Measurements from ENCODE around the gene NT5M.
A peak's percentile ranks its signal among the peaks of the same experiment; 100 is the strongest.
"Not testable (repeated sequence)": the region's sequence is repeated elsewhere in the genome, so short reads cannot be mapped to it uniquely, and the experiment has no call there.

The NT5M gene

DNA sequence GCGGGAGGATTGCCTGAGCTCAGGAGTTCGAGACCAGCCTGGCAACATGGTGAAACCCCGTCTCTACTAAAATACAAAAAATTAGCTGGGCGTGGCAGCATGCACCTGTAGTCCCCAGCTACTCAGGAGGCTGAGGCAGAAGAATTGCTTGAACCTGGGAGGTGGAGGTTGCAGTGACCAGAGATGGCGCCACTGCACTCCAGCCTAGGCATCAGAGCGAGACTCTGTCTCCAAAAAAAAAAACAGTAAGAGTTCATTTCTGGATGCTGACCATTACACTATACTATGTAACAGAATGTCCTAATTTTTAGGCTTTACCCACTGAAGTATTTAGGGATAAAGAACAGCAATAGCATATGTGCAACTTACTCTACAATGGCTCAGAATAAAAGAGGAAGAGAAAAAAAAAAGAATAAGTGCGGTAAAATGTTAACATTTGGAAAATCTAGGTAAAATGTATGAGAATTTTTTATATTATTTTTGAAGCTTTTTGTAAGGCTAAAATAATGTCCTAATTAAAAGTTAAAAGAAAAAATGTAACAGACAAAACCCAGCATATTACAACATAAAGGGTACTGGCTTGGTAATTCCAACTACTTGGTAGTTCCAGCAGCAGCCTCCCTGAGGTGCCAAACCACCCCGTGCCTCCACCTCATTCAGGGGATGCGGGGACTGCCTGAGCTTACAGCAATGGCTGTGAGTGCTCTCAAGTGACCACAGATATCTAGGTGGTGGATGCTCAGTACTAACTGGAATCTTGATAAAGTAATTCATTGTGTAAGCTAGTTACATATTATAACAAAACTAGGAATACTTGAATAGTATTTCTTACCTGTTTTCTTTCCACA is 33.0 kb upstream of the NT5M start:
- no peaks in the 10 kb centered on the region for H3K9me3 ChIP-seq (ENCODE audit: insufficient read depth, low read depth, low read length)

DNA sequence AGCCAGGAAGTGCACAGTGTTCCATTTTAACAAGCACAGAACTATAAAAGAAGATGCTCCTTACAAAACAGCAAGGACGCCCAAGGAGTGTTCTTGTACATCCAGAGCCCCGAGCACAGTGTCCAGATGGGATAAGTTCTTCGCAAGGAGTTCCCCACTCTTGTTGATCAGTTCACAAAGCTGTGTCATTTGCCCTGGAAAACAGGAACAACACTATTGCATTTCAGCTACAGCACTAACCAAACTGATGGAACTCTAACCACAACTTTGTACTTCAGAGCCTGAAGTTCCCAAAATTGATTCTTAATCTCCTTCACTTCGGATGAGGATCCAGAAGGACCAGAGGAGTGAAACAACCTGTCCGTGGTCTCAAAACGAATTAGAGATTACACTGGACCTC is 27.2 kb upstream of the NT5M start:
- no CpG with 5 or more reads among the region's 6 CpGs for WGBS (ENCODE audit: extremely low coverage, insufficient coverage, insufficient read length)
- no peak overlapping the region for H2BK5ac ChIP-seq (ENCODE audit: low read depth, low read length, poor library complexity)
- no peak overlapping the region for H3K9ac ChIP-seq (ENCODE audit: low read length)
- no peak overlapping the region for H3K27ac ChIP-seq (ENCODE audit: low read depth, low read length)
- H3K4ac ChIP-seq (ENCODE audit: low read depth, low read length), result no peak overlapping the region
- no peaks in the 10 kb centered on the region for H3K27me3 ChIP-seq (ENCODE audit: insufficient read depth, low read length)
- H4K91ac ChIP-seq (ENCODE audit: low read depth, low read length), result no peak overlapping the region
- H4K12ac ChIP-seq (ENCODE audit: low read depth, low read length), result no peak overlapping the region
- DNase-seq, result no peak
- peaks cover 8% of the 10 kb centered on the region for H3K79me2 ChIP-seq (ENCODE audit: control insufficient read depth, insufficient read depth, low read length, poor library complexity)
- no peak overlapping the region for H3K14ac ChIP-seq (ENCODE audit: low read length)
- H3K4me2 ChIP-seq (ENCODE audit: low read length), result no peak overlapping the region
- H3K18ac ChIP-seq (ENCODE audit: low read length), result no peak overlapping the region
- no peak overlapping the region for H3K23ac ChIP-seq (ENCODE audit: low read length)
- H3K9me3 ChIP-seq (ENCODE audit: insufficient read depth, low read depth, low read length), result no peaks in the 10 kb centered on the region
- peaks cover 3% of the 10 kb centered on the region for H3K79me1 ChIP-seq (ENCODE audit: low read length)
- H3K4me1 ChIP-seq (ENCODE audit: control insufficient read depth in 1 of 2, insufficient read depth in 2 of 2, low read length in 2 of 2), result peaks cover 3 to 5% of the 10 kb centered on the region in 2 experiments
- no peak overlapping the region for H2AK5ac ChIP-seq (ENCODE audit: low read length)
- H3K36me3 ChIP-seq (ENCODE audit: control insufficient read depth in 1 of 2, insufficient read depth in 2 of 2, low read length in 2 of 2), result peaks cover 8 to 22% of the 10 kb centered on the region in 2 experiments
- no peak overlapping the region for H2BK12ac ChIP-seq (ENCODE audit: low read length)
- H2AFZ ChIP-seq (ENCODE audit: insufficient read depth, low read length, poor library complexity), result no peak overlapping the region
- H4K8ac ChIP-seq (ENCODE audit: low read depth, low read length), result no peak overlapping the region
- H3K4me3 ChIP-seq (ENCODE audit: low read depth, low read length), result no peak overlapping the region
- no peak overlapping the region for H2BK120ac ChIP-seq (ENCODE audit: insufficient read depth, low read length, poor library complexity)

More for the DNA sequence above, 33.0 kb upstream of the NT5M start:
- H3K36me3 ChIP-seq (ENCODE audit: control insufficient read depth in 1 of 2, insufficient read depth in 2 of 2, low read length in 2 of 2), result peaks cover 29 to 47% of the 10 kb centered on the region in 2 experiments
- H3K4me1 ChIP-seq (ENCODE audit: control insufficient read depth in 1 of 2, insufficient read depth in 2 of 2, low read length in 2 of 2), result no peaks in the 10 kb centered on the region
- no peak overlapping the region for H3K23ac ChIP-seq (ENCODE audit: low read length)
- no peak overlapping the region for H2BK5ac ChIP-seq (ENCODE audit: low read depth, low read length, poor library complexity)
- no peak overlapping the region for H3K9ac ChIP-seq (ENCODE audit: low read length)
- H2AFZ ChIP-seq (ENCODE audit: insufficient read depth, low read length, poor library complexity), result no peak overlapping the region
- no peaks in the 10 kb centered on the region for H3K79me2 ChIP-seq (ENCODE audit: control insufficient read depth, insufficient read depth, low read length, poor library complexity)
- no peak overlapping the region for H4K8ac ChIP-seq (ENCODE audit: low read depth, low read length)
- no peak overlapping the region for H2AK5ac ChIP-seq (ENCODE audit: low read length)
- no peak overlapping the region for H4K91ac ChIP-seq (ENCODE audit: low read depth, low read length)
- H3K4me3 ChIP-seq (ENCODE audit: low read depth, low read length), result no peak overlapping the region
- WGBS (ENCODE audit: extremely low coverage, insufficient coverage, insufficient read length), result no CpG with 5 or more reads among the region's 9 CpGs
- H2BK12ac ChIP-seq (ENCODE audit: low read length), result no peak overlapping the region
- no peak for DNase-seq
- H3K79me1 ChIP-seq (ENCODE audit: low read length), result no peaks in the 10 kb centered on the region
- H3K14ac ChIP-seq (ENCODE audit: low read length), result no peak overlapping the region
- no peaks in the 10 kb centered on the region for H3K27me3 ChIP-seq (ENCODE audit: insufficient read depth, low read length)
- H3K4ac ChIP-seq (ENCODE audit: low read depth, low read length), result no peak overlapping the region
- H3K4me2 ChIP-seq (ENCODE audit: low read length), result no peak overlapping the region
- H3K18ac ChIP-seq (ENCODE audit: low read length), result no peak overlapping the region
- H3K27ac ChIP-seq (ENCODE audit: low read depth, low read length), result no peak overlapping the region
- no peak overlapping the region for H4K12ac ChIP-seq (ENCODE audit: low read depth, low read length)
- H2BK120ac ChIP-seq (ENCODE audit: insufficient read depth, low read length, poor library complexity), result no peak overlapping the region

DNA sequence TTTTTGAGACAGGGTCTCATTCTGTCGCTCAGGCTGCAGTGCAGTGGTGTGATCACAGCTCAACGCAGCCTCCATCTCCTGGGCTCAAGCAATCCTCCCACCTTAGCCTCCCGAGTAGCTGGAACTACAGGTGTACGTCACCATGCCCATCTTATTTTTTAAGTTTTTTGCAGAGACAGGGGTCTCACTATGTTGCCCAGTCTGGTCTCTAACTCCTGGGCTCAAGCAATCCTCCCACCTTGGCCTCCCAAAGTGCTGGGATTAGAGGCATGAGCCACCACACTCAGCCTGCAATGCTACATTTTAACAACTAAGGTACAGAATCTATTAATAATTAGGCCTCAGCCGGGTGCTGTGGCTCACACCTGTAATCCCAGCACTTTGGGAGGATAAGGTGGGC is 25.7 kb upstream of the NT5M start:
- H3K4me1 ChIP-seq (ENCODE audit: control insufficient read depth in 1 of 2, insufficient read depth in 2 of 2, low read length in 2 of 2); H4K8ac ChIP-seq (ENCODE audit: low read depth, low read length); H3K79me2 ChIP-seq (ENCODE audit: control insufficient read depth, insufficient read depth, low read length, poor library complexity); H3K18ac ChIP-seq (ENCODE audit: low read length); H2BK5ac ChIP-seq (ENCODE audit: low read depth, low read length, poor library complexity); H2BK120ac ChIP-seq (ENCODE audit: insufficient read depth, low read length, poor library complexity); H4K91ac ChIP-seq (ENCODE audit: low read depth, low read length); H2AFZ ChIP-seq (ENCODE audit: insufficient read depth, low read length, poor library complexity); H3K9ac ChIP-seq (ENCODE audit: low read length); H4K12ac ChIP-seq (ENCODE audit: low read depth, low read length); H3K9me3 ChIP-seq (ENCODE audit: insufficient read depth, low read depth, low read length); H3K4me3 ChIP-seq (ENCODE audit: low read depth, low read length); H3K23ac ChIP-seq (ENCODE audit: low read length); H3K4me2 ChIP-seq (ENCODE audit: low read length); H3K79me1 ChIP-seq (ENCODE audit: low read length); H2BK12ac ChIP-seq (ENCODE audit: low read length); H2AK5ac ChIP-seq (ENCODE audit: low read length); H3K14ac ChIP-seq (ENCODE audit: low read length); DNase-seq; H3K27me3 ChIP-seq (ENCODE audit: insufficient read depth, low read length); H3K27ac ChIP-seq (ENCODE audit: low read depth, low read length): not testable (repeated sequence)
- peak overlapping the region; percentile 60 for H3K4ac ChIP-seq (ENCODE audit: low read depth, low read length)
- H3K36me3 ChIP-seq (ENCODE audit: control insufficient read depth in 1 of 2, insufficient read depth in 2 of 2, low read length in 2 of 2), result peaks cover 8 to 17% of the 10 kb centered on the region in 2 experiments
- WGBS (ENCODE audit: extremely low coverage, insufficient coverage, insufficient read length), result no CpG with 5 or more reads among the region's 5 CpGs

DNA sequence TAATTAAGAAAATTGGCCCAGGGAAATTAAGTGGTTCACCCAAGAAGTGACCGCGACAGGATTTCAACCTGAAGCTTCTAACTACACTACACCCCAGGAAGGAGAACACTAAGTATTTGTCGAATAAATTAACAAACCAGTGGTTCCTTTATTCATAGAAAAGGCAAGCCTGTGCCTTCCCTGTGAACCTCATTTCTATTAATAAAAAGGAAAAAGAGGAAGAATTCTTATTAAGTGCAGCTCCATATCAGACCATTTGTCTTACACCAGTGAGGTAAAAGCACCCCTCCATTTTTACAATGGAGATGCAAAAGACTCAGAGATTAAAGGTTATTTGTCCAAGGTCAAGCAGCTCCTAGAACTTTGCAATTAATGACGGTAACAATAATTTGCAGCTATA is 23.9 kb upstream of the NT5M start:
- peaks cover 8% of the 10 kb centered on the region for H3K79me2 ChIP-seq (ENCODE audit: control insufficient read depth, insufficient read depth, low read length, poor library complexity)
- H3K27me3 ChIP-seq (ENCODE audit: insufficient read depth, low read length), result no peaks in the 10 kb centered on the region
- H3K27ac ChIP-seq (ENCODE audit: low read depth, low read length), result no peak overlapping the region
- no peak overlapping the region for H2AK5ac ChIP-seq (ENCODE audit: low read length)
- no peak overlapping the region for H3K4me3 ChIP-seq (ENCODE audit: low read depth, low read length)
- H4K91ac ChIP-seq (ENCODE audit: low read depth, low read length), result no peak overlapping the region
- no peak overlapping the region for H3K9ac ChIP-seq (ENCODE audit: low read length)
- no peak overlapping the region for H2BK12ac ChIP-seq (ENCODE audit: low read length)
- peak overlapping the region; percentile 96 for H3K4ac ChIP-seq (ENCODE audit: low read depth, low read length)
- H3K79me1 ChIP-seq (ENCODE audit: low read length), result peaks cover 4% of the 10 kb centered on the region
- peaks cover 3 to 6% of the 10 kb centered on the region in 2 experiments for H3K36me3 ChIP-seq (ENCODE audit: control insufficient read depth in 1 of 2, insufficient read depth in 2 of 2, low read length in 2 of 2)
- DNase-seq, result no peak
- H3K18ac ChIP-seq (ENCODE audit: low read length), result no peak overlapping the region
- H3K14ac ChIP-seq (ENCODE audit: low read length), result no peak overlapping the region
- no peak overlapping the region for H2BK5ac ChIP-seq (ENCODE audit: low read depth, low read length, poor library complexity)
- H4K8ac ChIP-seq (ENCODE audit: low read depth, low read length), result no peak overlapping the region
- no peaks in the 10 kb centered on the region for H3K9me3 ChIP-seq (ENCODE audit: insufficient read depth, low read depth, low read length)
- no peak overlapping the region for H2BK120ac ChIP-seq (ENCODE audit: insufficient read depth, low read length, poor library complexity)
- no peak overlapping the region for H4K12ac ChIP-seq (ENCODE audit: low read depth, low read length)
- WGBS (ENCODE audit: extremely low coverage, insufficient coverage, insufficient read length), result no CpG with 5 or more reads among the region's 4 CpGs
- H3K4me2 ChIP-seq (ENCODE audit: low read length), result peak overlapping the region; percentile 69
- H3K4me1 ChIP-seq (ENCODE audit: control insufficient read depth in 1 of 2, insufficient read depth in 2 of 2, low read length in 2 of 2), result peaks cover 3 to 7% of the 10 kb centered on the region in 2 experiments
- no peak overlapping the region for H3K23ac ChIP-seq (ENCODE audit: low read length)
- no peak overlapping the region for H2AFZ ChIP-seq (ENCODE audit: insufficient read depth, low read length, poor library complexity)
